HG03196 (cell line): ENCODE measurements around the gene TMEM117.

Experiments used
- ATAC-seq: cut with Tn5 transposase; IDR thresholded peaks from one replicate; pipeline ENCODE4 v1.9.1; 2021; ENCODE audit not compliant: unreplicated experiment

The TMEM117 gene

GRCh38 chr12:43883748-43884147, 47.9 kb downstream of the TMEM117 start:
- ATAC-seq = no peak

- no peak for ATAC-seq
Observed at GRCh38 chr12:43884683-43885410, 49.0 kb downstream of the TMEM117 start.

- no peak for ATAC-seq
Observed at GRCh38 chr12:43887397-43887796, 51.5 kb downstream of the TMEM117 start.

GRCh38 chr12:43891856-43892574, 56.1 kb downstream of the TMEM117 start:
- no peak for ATAC-seq

DNA sequence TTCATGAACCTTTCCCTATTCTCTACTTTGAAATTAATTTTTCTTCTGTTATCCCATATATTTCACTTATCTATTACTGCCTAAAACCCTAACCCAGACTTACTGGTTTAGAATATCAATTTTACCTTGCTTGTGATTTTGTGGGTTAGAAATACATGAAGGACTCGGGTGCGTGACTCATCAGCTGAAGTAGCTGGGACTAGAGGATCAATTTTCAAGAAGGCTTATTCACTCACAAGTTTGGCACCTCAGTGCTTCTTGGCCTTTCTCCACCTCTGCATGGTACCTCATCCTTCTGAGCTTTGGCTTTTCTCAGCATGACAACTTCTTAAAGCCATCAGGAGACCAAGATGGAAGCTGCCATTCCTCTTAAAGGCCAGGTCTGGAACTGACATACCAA, 57.8 kb downstream of the TMEM117 start:
- no peak for ATAC-seq

GRCh38 chr12:43895580-43896206, 59.8 kb downstream of the TMEM117 start:
- ATAC-seq = no peak

GRCh38 chr12:43896496-43896895, 60.6 kb downstream of the TMEM117 start:
- no peak for ATAC-seq

DNA sequence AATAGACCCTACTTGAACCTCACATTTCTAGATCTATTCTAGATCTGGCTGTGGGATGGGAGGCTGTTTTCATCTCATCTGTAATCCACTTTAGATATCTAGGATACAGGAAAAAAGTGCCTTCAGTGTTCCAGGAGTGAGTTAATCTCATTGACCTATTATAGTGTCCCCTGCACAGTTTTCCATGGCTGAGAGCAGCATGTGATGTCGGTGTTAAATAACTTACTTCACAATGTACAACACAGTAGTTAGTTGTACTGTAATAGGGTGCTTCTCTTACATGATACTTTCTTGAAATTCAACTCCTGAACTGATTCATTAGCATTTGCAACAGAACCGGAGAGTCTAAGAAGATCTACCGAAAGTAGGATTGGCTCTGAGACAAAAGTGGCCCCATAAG, 62.6 kb downstream of the TMEM117 start:
- no peak for ATAC-seq

- ATAC-seq = no peak
Observed at GRCh38 chr12:43899574-43899973, 63.7 kb downstream of the TMEM117 start.

DNA sequence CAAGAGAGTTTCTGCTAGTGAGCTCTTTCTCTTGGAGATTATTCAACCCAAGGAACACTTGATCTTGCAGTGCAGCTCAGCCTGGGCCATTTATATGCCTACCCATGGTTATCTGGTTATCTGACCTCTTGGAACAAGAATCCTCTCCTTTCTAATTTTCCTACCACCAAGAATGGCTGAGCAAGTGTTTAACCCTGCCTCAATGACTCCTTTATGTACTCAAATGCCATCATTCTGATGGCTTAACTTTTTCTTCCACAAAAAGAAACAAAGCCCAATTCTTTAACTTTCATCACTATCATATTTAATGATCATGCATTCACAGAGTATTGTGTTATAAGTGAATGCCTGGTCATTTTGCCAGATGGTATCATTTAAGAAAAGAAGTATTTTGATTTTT, 67.8 kb downstream of the TMEM117 start:
- no peak for ATAC-seq

- ATAC-seq = no peak
Observed at GRCh38 chr12:43912859-43913258, 77.0 kb downstream of the TMEM117 start.

GRCh38 chr12:43914391-43914790, 78.5 kb downstream of the TMEM117 start:
- ATAC-seq = no peak

DNA sequence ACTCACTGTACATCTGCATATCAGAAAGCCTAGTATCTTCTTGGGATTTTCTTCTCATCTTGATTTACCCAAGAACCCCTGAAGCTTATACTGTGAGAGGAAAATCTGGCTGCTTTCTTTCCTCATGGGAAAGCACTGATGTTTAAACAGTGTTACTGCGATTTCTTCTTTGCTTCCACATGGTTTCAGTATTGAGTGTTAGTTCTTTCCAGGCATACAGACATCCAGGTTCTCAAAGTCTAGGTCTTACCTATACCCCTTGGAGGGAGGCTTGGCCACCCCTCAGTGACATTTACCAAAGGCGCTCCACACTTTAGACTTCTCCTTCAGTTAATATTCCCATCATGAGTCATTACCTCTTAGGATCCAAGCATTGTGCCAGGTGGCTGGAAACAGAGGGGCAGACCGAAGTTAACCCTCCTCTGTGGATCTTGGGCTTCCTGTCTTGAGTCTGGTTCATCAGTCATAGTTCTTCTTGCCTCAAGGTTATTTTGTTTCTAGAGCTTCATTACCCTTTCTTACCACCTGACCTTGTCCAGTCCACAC, 79.1 kb downstream of the TMEM117 start:
- no peak for ATAC-seq

- no peak for ATAC-seq
Observed at GRCh38 chr12:43917896-43918295, 82.0 kb downstream of the TMEM117 start.

- no peak for ATAC-seq
Observed at GRCh38 chr12:43921666-43922337, 85.9 kb downstream of the TMEM117 start.

GRCh38 chr12:43930032-43930431, 94.2 kb downstream of the TMEM117 start:
- no peak for ATAC-seq

- no peak for ATAC-seq
Observed at GRCh38 chr12:43931187-43931586, 95.3 kb downstream of the TMEM117 start.

DNA sequence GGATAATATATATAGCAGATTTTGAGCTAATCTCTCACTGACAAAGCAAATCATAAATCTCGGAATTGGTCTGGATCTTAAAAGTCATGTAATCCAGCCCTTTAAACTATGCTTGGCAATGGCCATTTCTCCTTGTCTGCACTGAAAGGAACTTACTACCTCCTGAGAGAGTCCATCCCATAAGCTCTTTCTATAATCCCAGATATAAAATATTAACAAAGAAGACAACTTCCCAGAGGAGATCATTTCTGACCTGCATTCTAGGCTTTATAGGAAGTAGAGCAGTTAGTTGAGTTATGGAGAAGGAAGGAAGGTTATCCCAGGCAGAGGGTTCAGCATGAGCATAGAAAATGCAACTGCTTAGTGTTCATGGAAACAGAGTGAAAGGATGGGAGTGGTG, 99.7 kb downstream of the TMEM117 start:
- no peak for ATAC-seq

DNA sequence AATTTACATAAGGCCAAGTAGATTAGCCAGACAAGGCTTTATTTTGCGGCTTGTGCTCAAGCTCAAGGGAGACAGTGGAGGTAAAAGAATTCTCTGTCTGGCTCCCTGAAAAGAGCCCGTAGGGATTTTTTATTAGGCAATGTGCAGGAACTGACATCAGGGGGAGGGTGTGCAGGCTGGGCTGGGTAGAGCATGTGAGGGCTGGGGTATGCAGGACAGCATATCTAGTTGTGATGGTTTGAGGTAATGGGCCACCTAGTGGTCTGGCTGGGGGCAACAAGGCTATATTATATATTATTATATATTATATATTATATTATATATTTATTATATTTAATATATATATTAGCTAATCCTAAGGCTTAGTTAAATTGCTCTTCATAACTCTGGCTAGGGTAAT, 102.1 kb downstream of the TMEM117 start:
- ATAC-seq = no peak

DNA sequence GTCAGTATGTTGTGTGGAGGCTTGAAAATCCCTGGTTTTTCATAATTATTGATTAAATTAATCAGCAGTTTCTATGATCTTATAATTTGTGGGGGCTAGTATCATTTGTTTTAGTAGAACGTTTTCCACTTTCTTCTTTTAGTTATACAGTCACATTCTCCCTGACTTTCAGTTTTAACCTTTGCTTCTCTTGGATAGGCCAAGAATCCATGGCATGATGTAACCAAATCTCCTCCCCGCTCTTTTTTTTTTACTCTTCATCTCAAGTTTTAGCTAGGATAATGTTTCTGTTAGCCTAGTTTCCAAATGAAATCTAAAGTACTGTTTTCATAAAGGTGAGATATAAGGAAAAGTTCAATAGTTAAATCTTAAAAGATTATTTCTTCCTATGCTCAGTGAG, 106.5 kb downstream of the TMEM117 start:
- no peak for ATAC-seq

DNA sequence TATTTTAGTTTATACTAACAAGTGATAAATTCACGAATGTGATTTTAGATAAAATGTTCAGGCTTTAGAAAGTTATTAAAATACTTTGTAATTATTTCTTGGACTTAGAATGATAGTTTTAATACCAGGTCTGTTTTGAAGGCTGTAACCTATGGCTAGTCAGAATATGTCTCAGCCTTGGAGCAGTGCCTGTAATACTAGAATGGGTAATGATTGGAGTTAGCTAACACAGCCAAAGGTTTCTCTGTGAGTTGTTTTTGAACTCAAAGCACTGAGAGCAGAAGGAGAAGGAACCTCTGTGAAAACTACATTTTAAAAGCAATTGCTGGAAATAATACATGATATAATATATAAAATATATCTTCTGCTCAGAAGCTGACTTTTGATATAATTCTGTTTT, 110.1 kb downstream of the TMEM117 start:
- ATAC-seq = no peak
